Mesenchymal stem cell (in vitro differentiated cells and primary cell): Measurements from ENCODE around the gene FARP1.
A peak's percentile ranks its signal among the peaks of the same experiment; 100 is the strongest.

Experiments
- DNase-seq: peaks from one replicate; pipeline ENCODE4 v3.0.0-alpha.2; 2013
- H2AFZ ChIP-seq: one replicate; pipeline ENCODE4 v1.6.1; 2013; ENCODE audit warnings: low read depth, mild to moderate bottlenecking, control low read depth, inconsistent platforms, low read length, moderate library complexity
- H2AK5ac ChIP-seq: 2 replicates; pipeline ENCODE4 v1.6.1; 2013; ENCODE audit warnings: low read length, moderate library complexity, mild to moderate bottlenecking, inconsistent platforms; ENCODE audit not compliant: severe bottlenecking
- H2BK120ac ChIP-seq: one replicate; pipeline ENCODE4 v1.6.1; 2013; ENCODE audit warnings: low read depth, mild to moderate bottlenecking, inconsistent platforms, low read length, moderate library complexity
- H2BK12ac ChIP-seq, 2 experiments: one replicate each; pipeline ENCODE4 v1.6.1; 2013; ENCODE audit warnings: inconsistent platforms in 2 of 2, low read length in 2 of 2, mild to moderate bottlenecking in 2 of 2, moderate library complexity in 2 of 2, control low read depth in 1 of 2
- H2BK15ac ChIP-seq: one replicate; pipeline ENCODE4 v1.6.1; 2013; ENCODE audit warnings: mild to moderate bottlenecking, low read depth, inconsistent platforms; ENCODE audit not compliant: poor library complexity, severe bottlenecking
- H2BK5ac ChIP-seq: 2 replicates; pipeline ENCODE4 v1.6.1; 2013; ENCODE audit warnings: low read depth, mild to moderate bottlenecking, low read length, control low read depth, inconsistent platforms; ENCODE audit not compliant: poor library complexity, severe bottlenecking
- H3K14ac ChIP-seq, 2 experiments: one replicate each; pipeline ENCODE4 v1.6.1; 2013; ENCODE audit warnings: inconsistent platforms in 2 of 2, low read length in 2 of 2, control low read depth in 1 of 2, mild to moderate bottlenecking in 1 of 2, moderate library complexity in 1 of 2
- H3K18ac ChIP-seq, 2 experiments: one replicate each; pipeline ENCODE4 v1.6.1; 2013; ENCODE audit warnings: inconsistent platforms in 2 of 2, low read length in 2 of 2, control low read depth in 1 of 2, low read depth in 1 of 2, mild to moderate bottlenecking in 1 of 2
- H3K23ac ChIP-seq, 2 experiments: one replicate each; pipeline ENCODE4 v1.6.1; 2013; ENCODE audit warnings: inconsistent platforms in 2 of 2, low read length in 2 of 2, mild to moderate bottlenecking in 2 of 2, moderate library complexity in 2 of 2, control low read depth in 1 of 2
- H3K27ac ChIP-seq: 2 replicates; pipeline ENCODE4 v1.5.1; 2013; ENCODE audit warnings: mild to moderate bottlenecking, moderate library complexity, low read length, control low read depth, inconsistent platforms; ENCODE audit not compliant: poor library complexity, severe bottlenecking
- H3K27me3 ChIP-seq, 2 experiments: 2 replicates each; pipeline versions ENCODE4 v1.6.1 to v1.7.0; 2013; ENCODE audit warnings: low read length in 2 of 2, mild to moderate bottlenecking in 2 of 2, moderate library complexity in 2 of 2, control low read depth in 1 of 2, inconsistent platforms in 1 of 2; ENCODE audit not compliant: control insufficient read depth in 1 of 2, insufficient read depth in 1 of 2
- H3K36me3 ChIP-seq, 2 experiments: 2 replicates each; pipeline versions ENCODE4 v1.6.1 to v1.7.0; 2013; ENCODE audit warnings: low read length in 2 of 2, control low read depth in 1 of 2, inconsistent platforms in 1 of 2, low read depth in 1 of 2, mild to moderate bottlenecking in 1 of 2; ENCODE audit not compliant: insufficient read depth in 2 of 2, control insufficient read depth in 1 of 2
- H3K4ac ChIP-seq, 2 experiments: one replicate each; pipeline ENCODE4 v1.6.1; 2013; ENCODE audit warnings: inconsistent platforms in 2 of 2, low read length in 2 of 2, mild to moderate bottlenecking in 2 of 2, moderate library complexity in 2 of 2, control low read depth in 1 of 2, low read depth in 1 of 2
- H3K4me1 ChIP-seq: 2 replicates; pipeline ENCODE4 v1.6.1; 2013; ENCODE audit warnings: low read depth, low read length, control low read depth; ENCODE audit not compliant: control insufficient read depth, insufficient read depth
- H3K4me2 ChIP-seq: 2 replicates; pipeline ENCODE4 v1.6.1; 2013; ENCODE audit warnings: low read length, mild to moderate bottlenecking, inconsistent platforms; ENCODE audit not compliant: poor library complexity, severe bottlenecking
- H3K4me3 ChIP-seq, 2 experiments: 2 replicates each; pipeline versions ENCODE4 v1.5.1 to v1.7.0; 2013; ENCODE audit warnings: low read length in 2 of 2, mild to moderate bottlenecking in 2 of 2, control low read depth in 1 of 2, low read depth in 1 of 2; ENCODE audit not compliant: insufficient read depth in 1 of 2
- H3K79me1 ChIP-seq: replicated peaks from 2 replicates; pipeline ENCODE4 v1.6.1; 2013; ENCODE audit warnings: mild to moderate bottlenecking, control low read depth, low read length, inconsistent platforms; ENCODE audit not compliant: poor library complexity, severe bottlenecking
- H3K9ac ChIP-seq: 2 replicates; pipeline ENCODE4 v1.7.0; 2013; ENCODE audit warnings: mild to moderate bottlenecking, low read length, moderate library complexity
- H3K9me3 ChIP-seq: 2 replicates; pipeline ENCODE4 v1.7.0; 2013; ENCODE audit warnings: mild to moderate bottlenecking, low read length; ENCODE audit not compliant: control insufficient read depth
- H4K8ac ChIP-seq: one replicate; pipeline ENCODE4 v1.6.1; 2013; ENCODE audit warnings: inconsistent platforms, mild to moderate bottlenecking, low read length, moderate library complexity
- H4K91ac ChIP-seq: one replicate; pipeline ENCODE4 v1.6.1; 2013; ENCODE audit warnings: mild to moderate bottlenecking, low read length, inconsistent platforms
- WGBS: methylation state at CpG from one replicate; pipeline ENCODE4 v1.1.7; 2013; ENCODE audit warnings: mixed read lengths; 5-methylcytosine and 5-hydroxymethylcytosine counted together

Gene FARP1

DNA sequence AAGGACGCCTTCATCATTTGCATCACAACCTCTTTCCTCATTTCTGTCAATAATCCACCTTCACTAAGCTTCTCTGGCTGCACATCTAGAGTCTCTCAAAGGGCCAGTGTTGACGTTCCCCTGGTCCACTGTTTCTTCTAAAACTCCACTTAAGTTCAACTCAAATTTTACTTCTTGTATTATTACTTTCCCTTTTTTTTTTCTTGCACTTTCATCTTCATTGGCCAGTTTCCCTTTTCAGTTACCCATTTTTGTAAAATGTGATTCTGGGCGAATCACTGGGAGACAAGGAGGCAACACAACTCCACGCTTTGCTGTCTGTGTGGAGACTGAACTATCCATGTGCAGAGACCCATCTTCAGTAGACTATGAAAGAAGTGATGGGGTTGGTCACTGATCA is 162.8 kb downstream of the FARP1 start:
- Histone ChIP-seq H3K27ac (no peak overlapping the region), H3K9ac (no peak overlapping the region), H3K4me1 (peaks cover 28% of the 10 kb centered on the region), H3K18ac (peak overlapping the region; percentile 58 to 80), H3K36me3 (peaks cover 3 to 4% of the 10 kb centered on the region in 2 experiments), H2BK5ac (no peak overlapping the region), H3K4me3 (no peak overlapping the region), H4K8ac (peak overlapping the region; percentile 36), H2BK120ac (no peak overlapping the region), H3K14ac (no peak overlapping the region), H4K91ac (no peak overlapping the region), H3K23ac (no peak overlapping the region), H3K4ac (peak overlapping the region; percentile 66 to 76), H2AK5ac (no peak overlapping the region), H2BK15ac (peak overlapping the region; percentile 36), H3K4me2 (no peak overlapping the region), H2AFZ (no peak overlapping the region), H3K27me3 (no peaks in the 10 kb centered on the region), H3K9me3 (no peaks in the 10 kb centered on the region), H2BK12ac (peak overlapping the region; percentile 61 to 95), H3K79me1 (peaks cover 29% of the 10 kb centered on the region)
- WGBS = 84% methylated on average over 4 of the region's 4 CpGs
- DNase-seq = no peak

DNA sequence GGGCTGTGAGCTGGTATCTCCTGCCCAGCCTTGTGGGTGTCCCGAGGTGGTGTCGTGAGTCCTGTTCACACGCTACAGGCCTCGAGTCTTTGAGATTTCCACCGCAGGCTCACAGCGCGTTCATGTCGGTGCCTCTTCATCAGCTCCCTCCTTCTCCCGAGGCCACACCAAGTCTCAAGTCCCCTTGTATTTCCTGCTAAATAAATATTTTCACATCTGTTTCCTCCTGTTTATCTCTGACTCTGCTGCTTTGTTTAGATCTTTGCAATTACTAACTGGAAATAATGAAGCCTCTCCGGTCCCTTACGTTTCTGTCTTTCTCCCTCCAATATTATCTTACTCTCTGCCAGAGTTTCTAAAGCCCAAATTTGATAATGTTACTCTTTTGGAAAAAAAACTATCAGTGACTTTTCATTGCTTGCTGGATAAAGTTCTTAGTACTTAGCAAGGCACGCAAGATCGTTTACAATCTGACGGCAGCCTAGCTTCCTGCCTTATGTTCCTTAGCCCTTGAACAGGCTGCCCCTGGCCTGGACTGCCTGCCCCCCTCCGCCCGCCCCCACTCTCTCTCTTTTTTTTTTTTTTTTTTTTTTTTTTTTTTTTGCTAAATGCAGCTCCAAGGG is 164.7 kb downstream of the FARP1 start:
- H3K36me3 ChIP-seq = peaks cover 3 to 4% of the 10 kb centered on the region in 2 experiments
- peak overlapping the region; percentile 39 for H2BK15ac ChIP-seq
- H3K4ac ChIP-seq = peak overlapping the region; percentile 7 to 98
- H3K18ac ChIP-seq = peak overlapping the region; percentile 16 to 99
- H3K9me3 ChIP-seq = no peaks in the 10 kb centered on the region
- no peak overlapping the region for H3K4me3 ChIP-seq
- no peaks in the 10 kb centered on the region for H3K27me3 ChIP-seq
- peak overlapping the region; percentile 1 for H3K9ac ChIP-seq
- peak; percentile 94 for DNase-seq
- H2BK12ac ChIP-seq = peak overlapping the region in 1 of 2 experiments; percentile 99
- no peak overlapping the region for H2AFZ ChIP-seq
- H3K4me2 ChIP-seq = no peak overlapping the region
- no peak overlapping the region for H3K23ac ChIP-seq
- peak overlapping the region; percentile 71 for H4K8ac ChIP-seq
- no peak overlapping the region for H2BK5ac ChIP-seq
- H3K4me1 ChIP-seq = peaks cover 26% of the 10 kb centered on the region
- peak overlapping the region; percentile 12 for H2BK120ac ChIP-seq
- WGBS = 2% methylated on average over 16 of the region's 16 CpGs
- peak overlapping the region in 1 of 2 experiments; percentile 64 for H3K14ac ChIP-seq
- H2AK5ac ChIP-seq = no peak overlapping the region
- peaks cover 23% of the 10 kb centered on the region for H3K79me1 ChIP-seq
- peak overlapping the region; percentile 97 for H4K91ac ChIP-seq
- H3K27ac ChIP-seq = no peak overlapping the region

GRCh38 chr13:98308086-98308911 is 165.4 kb downstream of the FARP1 start:
- WGBS = 62% methylated on average over 19 of the region's 20 CpGs
- Histone ChIP-seq H3K79me1 (peaks cover 21% of the 10 kb centered on the region), H3K36me3 (peaks cover 4 to 7% of the 10 kb centered on the region in 2 experiments), H3K4me3 (no peak overlapping the region), H3K23ac (no peak overlapping the region), H3K14ac (peak overlapping the region in 1 of 2 experiments; percentile 68), H3K18ac (peak overlapping the region; percentile 91 to 99), H3K4me1 (peaks cover 28% of the 10 kb centered on the region), H2AK5ac (peak overlapping the region; percentile 71), H2AFZ (no peak overlapping the region), H2BK15ac (peak overlapping the region; percentile 92), H3K4me2 (no peak overlapping the region), H3K4ac (peak overlapping the region; percentile 71 to 99), H4K8ac (peak overlapping the region; percentile 100), H2BK12ac (peak overlapping the region; percentile 99 to 100), H3K9me3 (no peaks in the 10 kb centered on the region), H3K9ac (no peak overlapping the region), H2BK5ac (no peak overlapping the region), H2BK120ac (peak overlapping the region; percentile 98), H3K27me3 (no peaks in the 10 kb centered on the region), H4K91ac (peak overlapping the region; percentile 100), H3K27ac (no peak overlapping the region)
- no peak for DNase-seq
